ENCODE results near the gene GFRA4.

Gene GFRA4

DNA sequence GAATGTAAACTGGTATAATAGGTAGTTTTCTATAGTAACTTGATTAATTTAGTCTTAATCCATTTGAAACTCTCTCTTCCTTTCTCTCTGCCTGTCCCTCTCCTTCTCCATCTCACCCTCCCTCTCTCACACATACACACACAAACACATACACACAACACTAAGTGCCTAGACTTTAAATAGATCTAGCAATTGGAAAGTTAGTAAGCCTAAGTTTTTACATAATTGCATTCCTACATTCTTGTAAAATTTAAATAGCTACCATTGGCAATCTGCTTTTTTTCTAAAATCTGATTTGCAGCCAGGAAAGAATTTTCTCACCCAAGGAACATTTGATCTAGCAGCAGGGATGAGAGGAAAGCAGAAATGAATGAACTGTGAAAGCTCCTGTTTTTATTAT, 15.7 kb downstream of the GFRA4 start:
- Histone ChIP-seq H3K4me1 (no peaks in the 10 kb centered on the region), H3K9me3 (no peaks in the 10 kb centered on the region), H3K27me3 (no peaks in the 10 kb centered on the region), H3K27ac (no peak overlapping the region), H3K36me3 (peaks cover 33 to 93% (median 50%) of the 10 kb centered on the region in 3 donors), H3K4me3 (no peak overlapping the region)
- TF ChIP-seq, protein P1, sequence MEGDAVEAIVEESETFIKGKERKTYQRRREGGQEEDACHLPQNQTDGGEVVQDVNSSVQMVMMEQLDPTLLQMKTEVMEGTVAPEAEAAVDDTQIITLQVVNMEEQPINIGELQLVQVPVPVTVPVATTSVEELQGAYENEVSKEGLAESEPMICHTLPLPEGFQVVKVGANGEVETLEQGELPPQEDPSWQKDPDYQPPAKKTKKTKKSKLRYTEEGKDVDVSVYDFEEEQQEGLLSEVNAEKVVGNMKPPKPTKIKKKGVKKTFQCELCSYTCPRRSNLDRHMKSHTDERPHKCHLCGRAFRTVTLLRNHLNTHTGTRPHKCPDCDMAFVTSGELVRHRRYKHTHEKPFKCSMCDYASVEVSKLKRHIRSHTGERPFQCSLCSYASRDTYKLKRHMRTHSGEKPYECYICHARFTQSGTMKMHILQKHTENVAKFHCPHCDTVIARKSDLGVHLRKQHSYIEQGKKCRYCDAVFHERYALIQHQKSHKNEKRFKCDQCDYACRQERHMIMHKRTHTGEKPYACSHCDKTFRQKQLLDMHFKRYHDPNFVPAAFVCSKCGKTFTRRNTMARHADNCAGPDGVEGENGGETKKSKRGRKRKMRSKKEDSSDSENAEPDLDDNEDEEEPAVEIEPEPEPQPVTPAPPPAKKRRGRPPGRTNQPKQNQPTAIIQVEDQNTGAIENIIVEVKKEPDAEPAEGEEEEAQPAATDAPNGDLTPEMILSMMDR (IDR thresholded peaks at IDR 0.05), result no peak
- intact Hi-C loops (cut with DNase I; ENCODE audit: low total_unique reads), result no loop called here
- no peak for DNase-seq

GRCh38 chr20:3646651-3647050, 16.5 kb downstream of the GFRA4 start:
- Histone ChIP-seq H3K27me3 (no peaks in the 10 kb centered on the region), H3K27ac (no peak overlapping the region), H3K4me1 (no peaks in the 10 kb centered on the region), H3K36me3 (peaks cover 33 to 91% (median 50%) of the 10 kb centered on the region in 3 donors), H3K4me3 (no peak overlapping the region), H3K9me3 (no peaks in the 10 kb centered on the region)
- intact Hi-C loops (cut with DNase I; ENCODE audit: low total_unique reads), result no loop called here
- TF ChIP-seq, protein P1 (IDR thresholded peaks at IDR 0.05), result no peak
- no peak for DNase-seq

- no peak for DNase-seq
- TF ChIP-seq, protein P1 (IDR thresholded peaks at IDR 0.05), result no peak
- Histone ChIP-seq H3K9me3 (no peaks in the 10 kb centered on the region), H3K4me1 (no peaks in the 10 kb centered on the region), H3K36me3 (peaks cover 33 to 85% (median 50%) of the 10 kb centered on the region in 3 donors), H3K4me3 (no peak overlapping the region), H3K27me3 (no peaks in the 10 kb centered on the region), H3K27ac (no peak overlapping the region)
- intact Hi-C loops (cut with DNase I; ENCODE audit: low total_unique reads), result no loop called here
Observed at GRCh38 chr20:3646067-3646440, 17.1 kb downstream of the GFRA4 start.

GRCh38 chr20:3645309-3646066, 17.7 kb downstream of the GFRA4 start:
- Histone ChIP-seq H3K36me3 (peaks cover 36 to 88% (median 50%) of the 10 kb centered on the region in 3 donors), H3K27ac (no peak overlapping the region), H3K9me3 (no peaks in the 10 kb centered on the region), H3K27me3 (no peaks in the 10 kb centered on the region), H3K4me3 (no peak overlapping the region), H3K4me1 (no peaks in the 10 kb centered on the region)
- DNase-seq, result no peak
- TF ChIP-seq, protein P1 (IDR thresholded peaks at IDR 0.05), result no peak
- intact Hi-C loops (cut with DNase I; ENCODE audit: low total_unique reads), result no loop called here

DNA sequence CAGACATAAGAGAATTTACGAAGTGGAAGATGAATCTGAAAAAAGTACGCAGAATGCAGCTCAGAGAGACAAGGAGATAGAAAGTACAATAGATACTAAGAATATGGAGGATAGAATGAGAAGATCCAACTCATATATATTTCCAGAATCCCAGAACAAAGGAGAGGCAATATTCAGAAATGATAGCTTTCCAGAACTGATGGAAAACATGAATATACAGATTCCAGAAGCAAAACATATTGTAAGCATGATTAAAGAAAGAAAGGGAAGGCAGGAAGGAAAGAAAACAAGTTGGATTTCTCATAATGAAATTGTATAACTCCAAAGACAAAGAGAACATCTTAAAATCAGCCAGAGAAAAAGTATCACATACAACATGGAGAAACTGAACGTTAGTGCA, 22.9 kb downstream of the GFRA4 start:
- intact Hi-C loops (cut with DNase I; ENCODE audit: low total_unique reads), result no loop called here
- Histone ChIP-seq H3K4me3 (no peak overlapping the region), H3K4me1 (no peaks in the 10 kb centered on the region), H3K36me3 (peaks cover 21 to 61% (median 38%) of the 10 kb centered on the region in 3 donors), H3K27me3 (no peaks in the 10 kb centered on the region), H3K9me3 (no peaks in the 10 kb centered on the region), H3K27ac (no peak overlapping the region)
- DNase-seq, result no peak
- TF ChIP-seq, protein P1 (IDR thresholded peaks at IDR 0.05), result no peak

Data from tibial artery (tissue), 4 donors.